Neural progenitor cell (in vitro differentiated cells): ENCODE data around the gene MRPS25. TPM values are rescaled to one million over a fixed set of nuclear protein-coding genes. Genes with fewer than 3 reads are reported as not detected.

Source experiments
- DNase-seq: peaks from one replicate; pipeline ENCODE4 v3.0.0-alpha.2; 2016; ENCODE audit warnings: low spot score
- H2AFZ ChIP-seq: fragments of 200-600 bp; sonication (generic); replicated peaks from 2 replicates; pipeline ENCODE4 v1.6.1; 2016; ENCODE audit warnings: antibody characterized with exemption
- H3F3A ChIP-seq: fragments of 200-600 bp; sonication (generic); 2 replicates; pipeline ENCODE4 v1.6.1; 2016; ENCODE audit warnings: antibody characterized with exemption, low read depth
- H3K27ac ChIP-seq: fragments of 200-600 bp; sonication (generic); 2 replicates; pipeline ENCODE4 v1.5.1; 2016; ENCODE audit warnings: mild to moderate bottlenecking
- H3K27me3 ChIP-seq: fragments of 200-600 bp; sonication (generic); 2 replicates; pipeline ENCODE4 v1.6.1; 2016; ENCODE audit warnings: mild to moderate bottlenecking, moderate library complexity
- H3K36me3 ChIP-seq: fragments of 200-600 bp; sonication (generic); 2 replicates; pipeline ENCODE4 v1.5.1; 2016
- H3K4me1 ChIP-seq: fragments of 200-600 bp; sonication (generic); 2 replicates; pipeline ENCODE4 v1.6.1; 2016; ENCODE audit warnings: mixed run types
- H3K4me2 ChIP-seq: fragments of 200-600 bp; sonication (generic); 2 replicates; pipeline ENCODE4 v1.6.1; 2016
- H3K4me3 ChIP-seq: fragments of 200-600 bp; sonication (generic); 2 replicates; pipeline ENCODE4 v1.5.1; 2016
- H3K79me2 ChIP-seq: fragments of 200-600 bp; sonication (generic); 2 replicates; pipeline ENCODE4 v1.6.1; 2016; ENCODE audit warnings: low read depth
- H3K9ac ChIP-seq: fragments of 200-600 bp; sonication (generic); 2 replicates; pipeline ENCODE4 v1.6.1; 2016
- H3K9me3 ChIP-seq: fragments of 200-600 bp; sonication (generic); 2 replicates; pipeline ENCODE4 v1.5.1; 2016; ENCODE audit warnings: low read depth
- H4K20me1 ChIP-seq: fragments of 200-600 bp; sonication (generic); 2 replicates; pipeline ENCODE4 v1.6.1; 2016; ENCODE audit warnings: low read depth
- H3K27ac Mint-ChIP-seq: 3 replicates; pipeline ENCODE4 v1.8.0; 2021; ENCODE audit warnings: mixed read lengths
- H3K27me3 Mint-ChIP-seq: 2 replicates; pipeline ENCODE4 v1.8.0; 2022; ENCODE audit warnings: low read depth, mild to moderate bottlenecking, inconsistent platforms, moderate library complexity, mixed read lengths; ENCODE audit not compliant: insufficient read depth
- H3K36me3 Mint-ChIP-seq: 3 replicates; pipeline ENCODE4 v1.8.0; 2021; ENCODE audit warnings: mixed read lengths
- H3K4me1 Mint-ChIP-seq: 3 replicates; pipeline ENCODE4 v1.8.0; 2021; ENCODE audit warnings: mixed read lengths
- H3K4me3 Mint-ChIP-seq: 3 replicates; pipeline ENCODE4 v1.8.0; 2021; ENCODE audit warnings: mild to moderate bottlenecking, moderate library complexity, mixed read lengths
- H3K9me3 Mint-ChIP-seq: 3 replicates; pipeline ENCODE4 v1.8.0; 2020; ENCODE audit warnings: mixed read lengths
- CTCF ChIP-seq: fragments of 200-600 bp; sonication (generic); IDR thresholded peaks from 2 replicates; pipeline ENCODE4 v1.5.1; 2017; ENCODE audit warnings: antibody characterized with exemption, mild to moderate bottlenecking
- EZH2 ChIP-seq: fragments of 200-600 bp; sonication (generic); IDR thresholded peaks from 2 replicates; pipeline ENCODE4 v1.6.1; 2017; ENCODE audit warnings: antibody characterized with exemption, mild to moderate bottlenecking, moderate library complexity
- EZH2phosphoT487 ChIP-seq: fragments of 200-600 bp; sonication (generic); IDR thresholded peaks from 2 replicates; pipeline ENCODE4 v1.6.1; 2017; ENCODE audit warnings: antibody characterized with exemption
- total RNA-seq: library from RNA; depleted of rRNA; stranded (reverse); fragments of >200 nt; gene quantifications from 2 replicates; pipeline ENCODE4 v1.2.3, GENCODE V29; 2015; ENCODE audit warnings: low replicate concordance

Gene MRPS25
- total RNA-seq, 1 donor from 2014 or later: 28.9 TPM

GRCh38 chr3:15063238-15063637 is 1.9 kb downstream of the MRPS25 start:
- no peak for DNase-seq
- no peaks in the 10 kb centered on the region for H4K20me1 ChIP-seq
- peak overlapping the region; percentile 86 for H3K4me2 ChIP-seq
- peaks cover 39% of the 10 kb centered on the region for H3K79me2 ChIP-seq
- peaks cover 6% of the 10 kb centered on the region for H3K9me3 Mint-ChIP-seq
- no peak overlapping the region for H3K4me3 ChIP-seq
- no peak overlapping the region for H2AFZ ChIP-seq
- H3K36me3 ChIP-seq: no peaks in the 10 kb centered on the region
- H3K4me3 Mint-ChIP-seq: peak overlapping the region; percentile 96
- H3K4me1 Mint-ChIP-seq: peaks cover 18% of the 10 kb centered on the region
- H3K9ac ChIP-seq: no peak overlapping the region
- TF ChIP-seq CTCF (no peak), EZH2 (no peak), EZH2phosphoT487 (no peak)
- H3K9me3 ChIP-seq: no peaks in the 10 kb centered on the region
- no peak overlapping the region for H3K27ac Mint-ChIP-seq
- peaks cover 14% of the 10 kb centered on the region for H3K4me1 ChIP-seq
- peaks cover 25% of the 10 kb centered on the region for H3K36me3 Mint-ChIP-seq
- H3F3A ChIP-seq: no peaks in the 10 kb centered on the region
- no peak overlapping the region for H3K27ac ChIP-seq
- peaks cover 11% of the 10 kb centered on the region for H3K27me3 ChIP-seq
- H3K27me3 Mint-ChIP-seq: peaks cover 3% of the 10 kb centered on the region

- no peak overlapping the region for H3K27ac ChIP-seq
- peaks cover 14% of the 10 kb centered on the region for H3K4me1 ChIP-seq
- no peaks in the 10 kb centered on the region for H3K9me3 ChIP-seq
- no peaks in the 10 kb centered on the region for H4K20me1 ChIP-seq
- Mint-ChIP-seq H3K4me3 (no peak overlapping the region), H3K27me3 (no peaks in the 10 kb centered on the region), H3K9me3 (peaks cover 6% of the 10 kb centered on the region), H3K4me1 (peaks cover 16% of the 10 kb centered on the region), H3K36me3 (peaks cover 36% of the 10 kb centered on the region), H3K27ac (peak overlapping the region; percentile 33)
- H3K27me3 ChIP-seq: no peaks in the 10 kb centered on the region
- H3K79me2 ChIP-seq: peaks cover 53% of the 10 kb centered on the region
- no peak overlapping the region for H3K9ac ChIP-seq
- no peak overlapping the region for H3K4me2 ChIP-seq
- TF ChIP-seq CTCF (no peak), EZH2 (no peak), EZH2phosphoT487 (no peak)
- no peak for DNase-seq
- H3K36me3 ChIP-seq: no peaks in the 10 kb centered on the region
- no peaks in the 10 kb centered on the region for H3F3A ChIP-seq
- H3K4me3 ChIP-seq: no peak overlapping the region
- H2AFZ ChIP-seq: no peak overlapping the region
These were observed 5.1 kb downstream of the MRPS25 start for GRCh38 chr3:15060029-15060428.

DNA sequence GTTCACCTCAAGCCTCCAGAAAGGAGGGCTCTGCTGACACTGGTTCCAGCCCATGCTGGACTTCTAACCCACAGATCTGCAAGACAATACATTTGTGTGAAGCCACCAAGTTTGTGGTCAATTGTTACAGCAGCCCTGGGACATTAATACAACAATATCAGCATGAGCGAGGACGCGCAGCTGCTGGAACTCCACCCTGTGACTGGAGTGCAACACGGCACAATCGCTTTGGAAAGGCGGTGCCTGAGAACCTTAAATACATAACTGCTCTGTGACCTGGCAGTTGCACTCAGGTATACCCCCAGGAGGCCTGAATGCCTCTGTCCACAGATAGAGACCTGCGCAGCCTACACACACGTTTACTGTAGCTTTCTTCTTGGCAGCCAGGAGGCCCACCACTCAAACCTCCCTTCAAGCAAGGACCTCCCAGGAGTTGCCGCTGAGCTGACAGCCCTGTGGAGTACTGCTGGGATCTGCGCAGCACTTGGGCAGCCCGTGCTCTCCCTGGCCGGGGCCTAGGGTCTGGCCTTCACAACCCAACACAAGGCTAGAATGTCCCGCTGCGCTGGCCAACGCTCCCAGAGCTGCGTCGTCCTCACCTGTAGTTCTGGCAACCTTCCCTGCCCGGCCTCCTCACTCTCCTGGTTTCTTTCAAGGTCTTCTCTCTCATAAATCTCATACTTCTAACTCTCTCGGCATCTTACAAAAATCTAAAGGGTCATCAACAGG is 8.3 kb downstream of the MRPS25 start:
- peaks cover 2% of the 10 kb centered on the region for H3K27me3 Mint-ChIP-seq
- no peak for DNase-seq
- no peaks in the 10 kb centered on the region for H3K4me1 Mint-ChIP-seq
- Histone ChIP-seq H3K9me3 (no peaks in the 10 kb centered on the region), H3K4me1 (peaks cover 17% of the 10 kb centered on the region), H4K20me1 (peaks cover 18% of the 10 kb centered on the region), H3K27ac (no peak overlapping the region), H3K9ac (no peak overlapping the region), H3K79me2 (peaks cover 45% of the 10 kb centered on the region), H3F3A (peaks cover 17% of the 10 kb centered on the region), H3K4me3 (no peak overlapping the region), H3K4me2 (no peak overlapping the region), H3K27me3 (no peaks in the 10 kb centered on the region), H3K36me3 (no peaks in the 10 kb centered on the region), H2AFZ (no peak overlapping the region)
- peaks cover 4% of the 10 kb centered on the region for H3K9me3 Mint-ChIP-seq
- no peak overlapping the region for H3K4me3 Mint-ChIP-seq
- H3K36me3 Mint-ChIP-seq: peaks cover 44% of the 10 kb centered on the region
- TF ChIP-seq EZH2 (no peak), EZH2phosphoT487 (no peak), CTCF (no peak)
- H3K27ac Mint-ChIP-seq: no peak overlapping the region
